Measurements from ENCODE around the gene TBC1D16. TPM values are rescaled to one million over a fixed set of nuclear protein-coding genes. Genes with fewer than 3 reads are reported as not detected.

The TBC1D16 gene
- total and polyA plus RNA-seq, 2 experiments from 2014 or later, result 24.5 to 38.1 TPM

DNA sequence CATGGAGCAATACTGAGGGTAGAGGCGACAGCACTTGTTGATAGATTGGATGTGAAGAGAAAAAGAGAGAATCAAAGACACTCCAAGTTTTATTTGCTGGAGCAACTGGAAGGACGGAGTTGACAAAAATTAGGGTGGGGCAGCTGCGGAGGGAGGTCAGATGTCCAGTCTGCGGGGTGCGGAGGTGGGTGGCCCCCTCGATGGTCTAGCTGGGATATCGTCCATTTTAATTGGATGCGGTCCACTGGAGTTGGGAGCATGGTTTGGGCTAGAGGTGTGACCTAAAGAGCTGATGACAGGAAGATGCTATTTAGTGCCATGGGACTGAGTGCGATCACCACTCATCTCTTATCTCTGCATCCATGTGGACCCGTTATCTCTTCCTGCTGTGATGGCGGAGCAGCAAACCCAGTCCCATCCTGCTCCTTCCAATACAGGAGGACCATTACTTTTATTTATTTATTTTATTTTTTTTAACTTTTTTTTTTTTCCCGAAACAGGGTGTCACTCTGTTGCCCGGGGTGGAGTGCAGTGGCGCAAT, 148.2 kb downstream of the TBC1D16 start:
- Histone ChIP-seq H3K4me1 (ENCODE audit: insufficient read depth) (peaks cover 8% of the 10 kb centered on the region), H3K9me2 (replicated peaks; ENCODE audit: insufficient read depth) (no peaks in the 10 kb centered on the region), H3K9me3 (ENCODE audit: low read depth) (no peaks in the 10 kb centered on the region), H3K4me2 (no peak overlapping the region), H3K27ac (no peak overlapping the region), H3K79me2 (no peaks in the 10 kb centered on the region), H3K27me3 (no peaks in the 10 kb centered on the region), H4K20me1 (ENCODE audit: insufficient read depth, poor library complexity, severe bottlenecking) (no peaks in the 10 kb centered on the region), H3K36me3 (replicated peaks; ENCODE audit: insufficient read depth, low read depth) (no peaks in the 10 kb centered on the region), H2AFZ (no peak overlapping the region), H3K4me3 (no peak overlapping the region)
- TF ChIP-seq, protein P1, sequence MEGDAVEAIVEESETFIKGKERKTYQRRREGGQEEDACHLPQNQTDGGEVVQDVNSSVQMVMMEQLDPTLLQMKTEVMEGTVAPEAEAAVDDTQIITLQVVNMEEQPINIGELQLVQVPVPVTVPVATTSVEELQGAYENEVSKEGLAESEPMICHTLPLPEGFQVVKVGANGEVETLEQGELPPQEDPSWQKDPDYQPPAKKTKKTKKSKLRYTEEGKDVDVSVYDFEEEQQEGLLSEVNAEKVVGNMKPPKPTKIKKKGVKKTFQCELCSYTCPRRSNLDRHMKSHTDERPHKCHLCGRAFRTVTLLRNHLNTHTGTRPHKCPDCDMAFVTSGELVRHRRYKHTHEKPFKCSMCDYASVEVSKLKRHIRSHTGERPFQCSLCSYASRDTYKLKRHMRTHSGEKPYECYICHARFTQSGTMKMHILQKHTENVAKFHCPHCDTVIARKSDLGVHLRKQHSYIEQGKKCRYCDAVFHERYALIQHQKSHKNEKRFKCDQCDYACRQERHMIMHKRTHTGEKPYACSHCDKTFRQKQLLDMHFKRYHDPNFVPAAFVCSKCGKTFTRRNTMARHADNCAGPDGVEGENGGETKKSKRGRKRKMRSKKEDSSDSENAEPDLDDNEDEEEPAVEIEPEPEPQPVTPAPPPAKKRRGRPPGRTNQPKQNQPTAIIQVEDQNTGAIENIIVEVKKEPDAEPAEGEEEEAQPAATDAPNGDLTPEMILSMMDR (IDR thresholded peaks at IDR 0.05; ENCODE audit: poor library complexity), result no peak
- TF ChIP-seq EZH2phosphoT487 (IDR thresholded peaks at IDR 0.05; ENCODE audit: low read depth, severe bottlenecking, unreplicated experiment) (no peak), EZH2 (IDR thresholded peaks at IDR 0.05; ENCODE audit: borderline replicate concordance) (no peak)
- no peak for DNase-seq (ENCODE audit: low spot score)
- 86% methylated on average over 14 of the region's 14 CpGs for WGBS (ENCODE audit: low lambda C conversion rate, missing lambda C conversion rate)

DNA sequence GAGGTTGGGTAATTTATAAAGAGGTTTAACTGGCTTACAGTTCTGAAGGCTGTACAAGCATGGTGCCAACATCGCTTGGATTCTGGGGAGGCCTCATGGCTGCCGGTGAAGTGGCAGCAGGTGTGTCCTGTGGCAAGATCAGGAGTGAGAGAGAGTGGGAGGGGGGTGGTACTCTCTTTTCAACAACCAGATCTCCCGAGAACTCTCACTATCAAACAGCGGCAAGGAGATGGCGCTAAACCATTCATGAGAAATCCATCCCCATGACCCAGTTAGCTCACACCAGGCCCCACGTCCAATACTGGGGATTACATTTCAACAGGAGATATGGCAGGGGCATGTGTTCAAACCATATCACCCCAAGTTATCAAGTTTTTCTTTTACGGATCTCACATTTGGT, 152.5 kb downstream of the TBC1D16 start:
- no peak overlapping the region for H2AFZ ChIP-seq
- no peaks in the 10 kb centered on the region for H3K4me1 ChIP-seq (ENCODE audit: insufficient read depth)
- no peaks in the 10 kb centered on the region for H3K36me3 ChIP-seq (replicated peaks; ENCODE audit: insufficient read depth, low read depth)
- TF ChIP-seq EZH2 (IDR thresholded peaks at IDR 0.05; ENCODE audit: borderline replicate concordance), result no peak
- TF ChIP-seq, protein P1 (IDR thresholded peaks at IDR 0.05; ENCODE audit: poor library complexity), result no peak
- TF ChIP-seq EZH2phosphoT487 (IDR thresholded peaks at IDR 0.05; ENCODE audit: low read depth, severe bottlenecking, unreplicated experiment), result no peak
- no peaks in the 10 kb centered on the region for H3K9me2 ChIP-seq (replicated peaks; ENCODE audit: insufficient read depth)
- no peaks in the 10 kb centered on the region for H4K20me1 ChIP-seq (ENCODE audit: insufficient read depth, poor library complexity, severe bottlenecking)
- no peak overlapping the region for H3K4me3 ChIP-seq
- no peaks in the 10 kb centered on the region for H3K79me2 ChIP-seq
- no peak overlapping the region for H3K4me2 ChIP-seq
- DNase-seq (ENCODE audit: low spot score), result no peak
- no peaks in the 10 kb centered on the region for H3K9me3 ChIP-seq (ENCODE audit: low read depth)
- no peaks in the 10 kb centered on the region for H3K27me3 ChIP-seq
- H3K27ac ChIP-seq, result no peak overlapping the region
- WGBS (ENCODE audit: low lambda C conversion rate, missing lambda C conversion rate), result 77% methylated on average over 7 of the region's 7 CpGs

Other genes with a start within 250 kb of the TBC1D16 start
- gene CBX8, start 238.8 kb downstream of the TBC1D16 start, total RNA-seq, result 4.3 and 8.6 TPM in 2 replicates
- gene CBX8, start 238.8 kb downstream of the TBC1D16 start, polyA plus RNA-seq, result 6.5 and 8.3 TPM in 2 replicates
- gene CBX4, start 196.4 kb downstream of the TBC1D16 start, total RNA-seq, result 49.6 and 56.1 TPM in 2 replicates
- gene CBX4, start 196.4 kb downstream of the TBC1D16 start, polyA plus RNA-seq, result 74.3 and 86.7 TPM in 2 replicates
- 2.2 and 3.0 TPM in 2 replicates for gene CCDC40, start 770 bp upstream of the TBC1D16 start, total RNA-seq
- gene CCDC40, start 770 bp upstream of the TBC1D16 start, polyA plus RNA-seq, result 4.7 and 7.6 TPM in 2 replicates
- gene GAA, start 65.7 kb upstream of the TBC1D16 start, total RNA-seq, result 35.2 and 37.1 TPM in 2 replicates
- 43.1 and 55.8 TPM in 2 replicates for gene GAA, start 65.7 kb upstream of the TBC1D16 start, polyA plus RNA-seq
- 59.3 and 81.7 TPM in 2 replicates for gene EIF4A3, start 111.3 kb upstream of the TBC1D16 start, total RNA-seq
- gene EIF4A3, start 111.3 kb upstream of the TBC1D16 start, polyA plus RNA-seq, result 106 and 107 TPM in 2 replicates
- gene CARD14, start 134.2 kb upstream of the TBC1D16 start, total RNA-seq, result 0.16 and 0.17 TPM in 2 replicates
- gene CARD14, start 134.2 kb upstream of the TBC1D16 start, polyA plus RNA-seq, result 0.17 and 0.61 TPM in 2 replicates
- 16.0 and 23.7 TPM in 2 replicates for gene SGSH, start 184.5 kb upstream of the TBC1D16 start, total RNA-seq
- 59.6 and 71.5 TPM in 2 replicates for gene SGSH, start 184.5 kb upstream of the TBC1D16 start, polyA plus RNA-seq
- 17.5 and 18.8 TPM in 2 replicates for gene SLC26A11, start 184.6 kb upstream of the TBC1D16 start, total RNA-seq
- 24.9 and 40.4 TPM in 2 replicates for gene SLC26A11, start 184.6 kb upstream of the TBC1D16 start, polyA plus RNA-seq
- 53.1 and 57.4 TPM in 2 replicates for gene RNF213, start 225.0 kb upstream of the TBC1D16 start, total RNA-seq
- 21.1 and 32.6 TPM in 2 replicates for gene RNF213, start 225.0 kb upstream of the TBC1D16 start, polyA plus RNA-seq

Data from hepatocyte (in vitro differentiated cells).